Fibroblast of lung (primary cell): ENCODE measurements around the gene CDK18. TPM values are rescaled to one million over a fixed set of nuclear protein-coding genes. Genes with fewer than 3 reads are reported as not detected.

Experiments used
- DNase-seq, 2 donors: peaks; one replicate each; pipeline versions ENCODE4 v3.0.0 to v3.0.0-alpha.2; 2010; ENCODE audit warnings: low read depth in 2 of 2
- H2AFZ ChIP-seq: 2 replicates; pipeline ENCODE4 v1.5.1; 2012; ENCODE audit warnings: low read length, control low read depth, inconsistent platforms
- H3K27ac ChIP-seq: 2 replicates; pipeline ENCODE4 v1.5.1; 2011; ENCODE audit warnings: low read length, control low read depth; ENCODE audit not compliant: insufficient read depth
- H3K27me3 ChIP-seq: 2 replicates; pipeline ENCODE4 v1.5.1; 2011; ENCODE audit warnings: mild to moderate bottlenecking, low read length; ENCODE audit not compliant: control insufficient read depth, insufficient read depth
- H3K36me3 ChIP-seq: 2 replicates; pipeline ENCODE4 v1.5.1; 2011; ENCODE audit warnings: low read length; ENCODE audit not compliant: control insufficient read depth, insufficient read depth
- H3K4me1 ChIP-seq: 2 replicates; pipeline ENCODE4 v1.5.1; 2011; ENCODE audit warnings: low read length; ENCODE audit not compliant: control insufficient read depth, insufficient read depth; ENCODE audit errors: extremely low read depth
- H3K4me2 ChIP-seq: 2 replicates; pipeline ENCODE4 v1.5.1; 2011; ENCODE audit warnings: low read length, control low read depth; ENCODE audit not compliant: insufficient read depth; ENCODE audit errors: extremely low read depth
- H3K4me3 ChIP-seq, 4 experiments: fragments of 200-600 bp in 1 of 4; sonication (generic) in 1 of 4; replicated peaks in 1 of 4; 2 replicates each; pipeline ENCODE4 v1.5.1; 2011 to 2016; ENCODE audit warnings: low read length in 4 of 4, low read depth in 3 of 4, mild to moderate bottlenecking in 3 of 4, control low read depth in 2 of 4, inconsistent platforms in 1 of 4, mixed read lengths in 1 of 4; ENCODE audit not compliant: insufficient read depth in 1 of 4; ENCODE audit errors: control extremely low read depth in 1 of 4
- H3K79me2 ChIP-seq: 2 replicates; pipeline ENCODE4 v1.5.1; 2012; ENCODE audit warnings: mild to moderate bottlenecking, low read length, inconsistent platforms; ENCODE audit not compliant: control insufficient read depth, insufficient read depth
- H3K9ac ChIP-seq: 2 replicates; pipeline ENCODE4 v1.5.1; 2011; ENCODE audit warnings: mild to moderate bottlenecking, low read length, control low read depth; ENCODE audit not compliant: insufficient read depth
- H3K9me3 ChIP-seq: 2 replicates; pipeline ENCODE4 v1.5.1; 2012; ENCODE audit warnings: low read depth, low read length; ENCODE audit not compliant: control insufficient read depth, insufficient read depth
- H4K20me1 ChIP-seq: 2 replicates; pipeline ENCODE4 v1.5.1; 2011; ENCODE audit warnings: low read length; ENCODE audit not compliant: control insufficient read depth, insufficient read depth; ENCODE audit errors: extremely low read depth
- CTCF ChIP-seq, 2 donors: IDR thresholded peaks in 1 of 2; conservative IDR thresholded peaks in 1 of 2; 1 replicate in 1 of 2; 2 replicates in 1 of 2; pipeline ENCODE4 v1.5.1; 2011 to 2012; ENCODE audit warnings: low read length in 2 of 2, control low read depth in 1 of 2, inconsistent platforms in 1 of 2, low read depth in 1 of 2, mild to moderate bottlenecking in 1 of 2
- EZH2 ChIP-seq: IDR thresholded peaks from 2 replicates; pipeline ENCODE4 v1.5.1; 2012; ENCODE audit warnings: low read length, control low read depth, mild to moderate bottlenecking; ENCODE audit errors: missing control alignments
- polyA plus RNA-seq, 2 donors: library from polyadenylated mRNA; depleted of rRNA in 1 of 2; stranded (reverse) in 1 of 2; unstranded in 1 of 2; fragments of >200 nt; gene quantifications; 2 replicates each; pipeline ENCODE4 v1.2.1, GENCODE V29; 2011 to 2012; ENCODE audit warnings: missing spikeins in 1 of 2
- total RNA-seq: library from RNA; depleted of rRNA; stranded (reverse); fragments of >200 nt; gene quantifications from 2 replicates; pipeline ENCODE4 v1.2.1, GENCODE V29; 2014

CDK18 gene
- total and polyA plus RNA-seq, 2 donors (not counting 1 experiment from before 2014, with no cell fraction given) = 0.33 to 2.1 TPM

- DNase-seq = no peak
- no peaks in the 10 kb centered on the region for H3K36me3 ChIP-seq
- H3K4me3 ChIP-seq = no peak overlapping the region
- no peak overlapping the region for H3K27ac ChIP-seq
- no peaks in the 10 kb centered on the region for H3K79me2 ChIP-seq
- H3K27me3 ChIP-seq = peaks cover 2% of the 10 kb centered on the region
- no peak overlapping the region for H3K9ac ChIP-seq
- no peak overlapping the region for H2AFZ ChIP-seq
- H4K20me1 ChIP-seq = no peaks in the 10 kb centered on the region
- TF ChIP-seq EZH2 (no peak), CTCF (conservative IDR thresholded peaks at IDR 0.05 in 1 of 2, IDR thresholded peaks at IDR 0.05 in 1 of 2; ENCODE audit: low read depth in 1 of 2, low read length in 2 of 2) (no peak)
- H3K4me2 ChIP-seq = no peak overlapping the region
- H3K9me3 ChIP-seq = no peaks in the 10 kb centered on the region
- H3K4me1 ChIP-seq = no peaks in the 10 kb centered on the region
Observed at GRCh38 chr1:205522692-205523091, 18.2 kb downstream of the CDK18 start.

GRCh38 chr1:205523261-205523890 lies 18.9 kb downstream of the CDK18 start:
- H3K27ac ChIP-seq = no peak overlapping the region
- TF ChIP-seq EZH2 (no peak), CTCF (conservative IDR thresholded peaks at IDR 0.05 in 1 of 2, IDR thresholded peaks at IDR 0.05 in 1 of 2; ENCODE audit: low read depth in 1 of 2, low read length in 2 of 2) (no peak)

GRCh38 chr1:205523891-205524793 lies 19.7 kb downstream of the CDK18 start:
- Histone ChIP-seq H2AFZ (no peak overlapping the region), H3K27ac (no peak overlapping the region), H3K9me3 (no peaks in the 10 kb centered on the region), H3K4me3 (no peak overlapping the region), H3K9ac (no peak overlapping the region), H3K4me1 (no peaks in the 10 kb centered on the region), H4K20me1 (no peaks in the 10 kb centered on the region), H3K79me2 (no peaks in the 10 kb centered on the region), H3K4me2 (no peak overlapping the region), H3K27me3 (peaks cover 2% of the 10 kb centered on the region), H3K36me3 (no peaks in the 10 kb centered on the region)
- TF ChIP-seq EZH2 (no peak), CTCF (conservative IDR thresholded peaks at IDR 0.05 in 1 of 2, IDR thresholded peaks at IDR 0.05 in 1 of 2; ENCODE audit: low read depth in 1 of 2, low read length in 2 of 2) (peak; percentile 74 to 77)
- DNase-seq = peak; percentile 41 to 68

More at GRCh38 chr1:205523261-205523890, 18.9 kb downstream of the CDK18 start:
- DNase-seq = no peak
- H3K9me3 ChIP-seq = no peaks in the 10 kb centered on the region
- no peaks in the 10 kb centered on the region for H3K79me2 ChIP-seq
- H3K27me3 ChIP-seq = peaks cover 2% of the 10 kb centered on the region
- no peaks in the 10 kb centered on the region for H3K4me1 ChIP-seq
- H3K9ac ChIP-seq = no peak overlapping the region
- no peaks in the 10 kb centered on the region for H4K20me1 ChIP-seq
- H3K4me2 ChIP-seq = no peak overlapping the region
- H2AFZ ChIP-seq = no peak overlapping the region
- no peaks in the 10 kb centered on the region for H3K36me3 ChIP-seq
- H3K4me3 ChIP-seq = no peak overlapping the region
